HG02938 (cell line): ENCODE measurements around the gene AKT3.

ENCODE experiments used
- ATAC-seq: cut with Tn5 transposase; IDR thresholded peaks from one replicate; pipeline ENCODE4 v1.9.1; 2021; ENCODE audit warnings: mild to moderate bottlenecking, moderate library complexity; ENCODE audit not compliant: unreplicated experiment

Gene AKT3

GRCh38 chr1:243438815-243439214 lies 411.2 kb downstream of the AKT3 start:
- no peak for ATAC-seq
